Measurements from ENCODE around the gene BLTP3B. TPM values are rescaled to one million over a fixed set of nuclear protein-coding genes. Genes with fewer than 3 reads are reported as not detected.

BLTP3B gene
- total RNA-seq, 1 experiment from 2014 or later: 22.4 TPM

DNA sequence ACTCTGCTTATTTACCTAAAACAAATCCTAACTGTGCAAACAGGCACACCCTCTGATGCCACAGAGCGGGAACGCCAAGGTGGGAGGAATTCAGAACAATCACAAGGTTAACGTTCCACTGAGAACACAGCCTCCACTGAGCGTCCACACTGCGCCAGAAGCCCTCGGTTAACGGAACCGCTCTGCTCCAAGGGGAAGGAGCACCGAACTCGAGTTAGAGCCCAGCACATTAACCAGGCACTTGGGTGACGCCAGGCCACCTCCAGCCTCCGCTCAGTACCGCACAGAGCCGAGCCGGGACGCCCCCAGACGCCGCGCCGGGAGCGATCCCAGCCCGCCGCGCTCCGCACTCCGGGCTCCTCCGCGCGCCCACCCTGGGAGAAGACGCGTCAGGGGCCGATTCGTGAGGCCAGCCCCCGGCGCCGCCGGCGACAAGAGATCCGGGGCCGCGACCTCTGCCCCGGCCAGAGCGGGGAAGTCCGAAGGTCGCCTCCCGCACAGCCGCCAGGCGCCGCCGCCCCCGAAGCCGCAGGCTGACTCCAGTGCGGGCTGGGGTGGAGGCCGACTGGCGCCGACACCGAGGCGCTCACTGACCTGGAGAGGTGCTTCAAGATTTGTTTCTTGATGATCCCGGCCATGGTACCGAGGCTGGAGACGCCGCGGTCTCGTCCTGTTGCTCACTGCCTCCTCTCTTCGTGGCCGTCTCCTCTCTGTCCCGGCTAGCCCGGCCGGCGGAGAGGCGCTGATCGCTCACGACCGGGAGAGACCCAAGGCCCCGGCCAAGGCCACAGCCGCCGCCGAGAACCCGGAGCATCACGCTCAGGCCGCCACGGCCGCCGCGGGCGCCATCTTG is 450 bp downstream of the BLTP3B start:
- Mint-ChIP-seq H3K4me3 (peak overlapping the region; percentile 91), H3K36me3 (peaks cover 8% of the 10 kb centered on the region), H3K9me3 (peaks cover 11% of the 10 kb centered on the region), H3K27ac (peak overlapping the region; percentile 84), H3K27me3 (ENCODE audit: low read depth) (no peaks in the 10 kb centered on the region), H3K4me1 (peaks cover 35% of the 10 kb centered on the region)
- ATAC-seq (peak; percentile 33), DNase-seq (ENCODE audit: low spot score) (peak; percentile 62)
- CTCF ChIA-PET: no interaction called here
- POLR2A ChIA-PET: interaction anchor here (0.6 kb wide), 1 partner anchor 145 kb away, joined by 3 read pairs; no protein-coding TSS in a partner anchor
- TF ChIP-seq, protein P1, sequence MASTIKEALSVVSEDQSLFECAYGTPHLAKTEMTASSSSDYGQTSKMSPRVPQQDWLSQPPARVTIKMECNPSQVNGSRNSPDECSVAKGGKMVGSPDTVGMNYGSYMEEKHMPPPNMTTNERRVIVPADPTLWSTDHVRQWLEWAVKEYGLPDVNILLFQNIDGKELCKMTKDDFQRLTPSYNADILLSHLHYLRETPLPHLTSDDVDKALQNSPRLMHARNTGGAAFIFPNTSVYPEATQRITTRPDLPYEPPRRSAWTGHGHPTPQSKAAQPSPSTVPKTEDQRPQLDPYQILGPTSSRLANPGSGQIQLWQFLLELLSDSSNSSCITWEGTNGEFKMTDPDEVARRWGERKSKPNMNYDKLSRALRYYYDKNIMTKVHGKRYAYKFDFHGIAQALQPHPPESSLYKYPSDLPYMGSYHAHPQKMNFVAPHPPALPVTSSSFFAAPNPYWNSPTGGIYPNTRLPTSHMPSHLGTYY (CRISPR knock-in tag; IDR thresholded peaks at IDR 0.05): no peak
- TF ChIP-seq OVOL2 (CRISPR knock-in tag; IDR thresholded peaks at IDR 0.05; ENCODE audit: borderline replicate concordance): no peak
- TF ChIP-seq, protein P2, sequence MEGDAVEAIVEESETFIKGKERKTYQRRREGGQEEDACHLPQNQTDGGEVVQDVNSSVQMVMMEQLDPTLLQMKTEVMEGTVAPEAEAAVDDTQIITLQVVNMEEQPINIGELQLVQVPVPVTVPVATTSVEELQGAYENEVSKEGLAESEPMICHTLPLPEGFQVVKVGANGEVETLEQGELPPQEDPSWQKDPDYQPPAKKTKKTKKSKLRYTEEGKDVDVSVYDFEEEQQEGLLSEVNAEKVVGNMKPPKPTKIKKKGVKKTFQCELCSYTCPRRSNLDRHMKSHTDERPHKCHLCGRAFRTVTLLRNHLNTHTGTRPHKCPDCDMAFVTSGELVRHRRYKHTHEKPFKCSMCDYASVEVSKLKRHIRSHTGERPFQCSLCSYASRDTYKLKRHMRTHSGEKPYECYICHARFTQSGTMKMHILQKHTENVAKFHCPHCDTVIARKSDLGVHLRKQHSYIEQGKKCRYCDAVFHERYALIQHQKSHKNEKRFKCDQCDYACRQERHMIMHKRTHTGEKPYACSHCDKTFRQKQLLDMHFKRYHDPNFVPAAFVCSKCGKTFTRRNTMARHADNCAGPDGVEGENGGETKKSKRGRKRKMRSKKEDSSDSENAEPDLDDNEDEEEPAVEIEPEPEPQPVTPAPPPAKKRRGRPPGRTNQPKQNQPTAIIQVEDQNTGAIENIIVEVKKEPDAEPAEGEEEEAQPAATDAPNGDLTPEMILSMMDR (IDR thresholded peaks at IDR 0.05): no peak
- TF ChIP-seq FOXJ3 (CRISPR knock-in tag; IDR thresholded peaks at IDR 0.05; ENCODE audit: borderline replicate concordance): no peak
- TF ChIP-seq SOX15 (CRISPR knock-in tag; IDR thresholded peaks at IDR 0.05): no peak
- TF ChIP-seq CBFB (CRISPR knock-in tag; IDR thresholded peaks at IDR 0.05; ENCODE audit: low read depth): 0 out of 2 replicates have a peak, but pooled peaks have one; percentile 28
- TF ChIP-seq ZNF281 (CRISPR knock-in tag; IDR thresholded peaks at IDR 0.05): no peak; the same call in 1 of the 2 replicates
- no peak; the same call in none of the 2 replicates for TF ChIP-seq FOXK1 (CRISPR knock-in tag; IDR thresholded peaks at IDR 0.05)
- no peak for TF ChIP-seq JAZF1 (CRISPR knock-in tag; IDR thresholded peaks at IDR 0.05)
- TF ChIP-seq FOXP1 (CRISPR knock-in tag; IDR thresholded peaks at IDR 0.05; ENCODE audit: borderline replicate concordance): no peak
- TF ChIP-seq, protein P3, sequence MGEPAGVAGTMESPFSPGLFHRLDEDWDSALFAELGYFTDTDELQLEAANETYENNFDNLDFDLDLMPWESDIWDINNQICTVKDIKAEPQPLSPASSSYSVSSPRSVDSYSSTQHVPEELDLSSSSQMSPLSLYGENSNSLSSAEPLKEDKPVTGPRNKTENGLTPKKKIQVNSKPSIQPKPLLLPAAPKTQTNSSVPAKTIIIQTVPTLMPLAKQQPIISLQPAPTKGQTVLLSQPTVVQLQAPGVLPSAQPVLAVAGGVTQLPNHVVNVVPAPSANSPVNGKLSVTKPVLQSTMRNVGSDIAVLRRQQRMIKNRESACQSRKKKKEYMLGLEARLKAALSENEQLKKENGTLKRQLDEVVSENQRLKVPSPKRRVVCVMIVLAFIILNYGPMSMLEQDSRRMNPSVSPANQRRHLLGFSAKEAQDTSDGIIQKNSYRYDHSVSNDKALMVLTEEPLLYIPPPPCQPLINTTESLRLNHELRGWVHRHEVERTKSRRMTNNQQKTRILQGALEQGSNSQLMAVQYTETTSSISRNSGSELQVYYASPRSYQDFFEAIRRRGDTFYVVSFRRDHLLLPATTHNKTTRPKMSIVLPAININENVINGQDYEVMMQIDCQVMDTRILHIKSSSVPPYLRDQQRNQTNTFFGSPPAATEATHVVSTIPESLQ (CRISPR knock-in tag; IDR thresholded peaks at IDR 0.05): no peak
- TF ChIP-seq ZNF138 (CRISPR knock-in tag; conservative IDR thresholded peaks at IDR 0.05): no peak
- TF ChIP-seq PRDM15 (CRISPR knock-in tag; IDR thresholded peaks at IDR 0.05): peak; percentile 62
- no peak for TF ChIP-seq ZNF532 (CRISPR knock-in tag; IDR thresholded peaks at IDR 0.05; ENCODE audit: borderline replicate concordance)
- TF ChIP-seq HMGA2 (CRISPR knock-in tag; IDR thresholded peaks at IDR 0.05): no peak
